Colonic mucosa (tissue), 4 donors: ENCODE data around the gene NLN. TPM values are rescaled to one million over a fixed set of nuclear protein-coding genes. Genes with fewer than 3 reads are reported as not detected.

Experiments
- DNase-seq: peaks from one replicate; pipeline ENCODE4 v3.0.0-alpha.2; 2020
- H3K27ac ChIP-seq: fragments of 200-600 bp; one replicate; pipeline ENCODE4 v1.8.0; 2021
- H3K27me3 ChIP-seq: fragments of 200-600 bp; one replicate; pipeline ENCODE4 v1.8.0; 2021
- H3K36me3 ChIP-seq: fragments of 200-600 bp; one replicate; pipeline ENCODE4 v1.8.0; 2021
- H3K4me1 ChIP-seq: fragments of 200-600 bp; one replicate; pipeline ENCODE4 v1.8.0; 2021; ENCODE audit warnings: mild to moderate bottlenecking
- H3K4me3 ChIP-seq: fragments of 200-600 bp; one replicate; pipeline ENCODE4 v1.8.0; 2021
- H3K9ac ChIP-seq, 2 donors: one replicate each; pipeline ENCODE4 v1.7.0; 2013; ENCODE audit warnings: control low read depth in 2 of 2, low read depth in 2 of 2, low read length in 2 of 2
- H3K9me3 ChIP-seq: fragments of 200-600 bp; one replicate; pipeline ENCODE4 v1.8.0; 2021
- CTCF ChIP-seq: fragments of 200-600 bp; IDR thresholded peaks from one replicate; pipeline ENCODE4 v1.8.0; 2022; ENCODE audit warnings: antibody characterized with exemption, mild to moderate bottlenecking
- intact Hi-C: fragments of 100-400 bp; cut with DNase I; formaldehyde crosslinking; loops from one replicate; pipeline ENCODE4 v1.14.1; 2022
- total RNA-seq, 2 donors: library from RNA; stranded (reverse); fragmentation: NEBNext Ultra II Directional in 1 of 2; extraction: Animal tissue kit (Norgen Biotek cat#: 25700) in 1 of 2; gene quantifications; one replicate each; pipeline ENCODE4 v1.2.1, GENCODE V29; 2021
- donor health status: healthy.
- donor health status: DM: no; HTN: no; CAD: no.
- donor health status: DM: no; HTN: no; CAD: no.

NLN gene
- total RNA-seq, 2 donors from 2014 or later = 13.7 to 24.6 TPM

- Histone ChIP-seq H3K4me1 (no peaks in the 10 kb centered on the region), H3K9me3 (no peaks in the 10 kb centered on the region), H3K27me3 (no peaks in the 10 kb centered on the region), H3K27ac (no peak overlapping the region), H3K4me3 (no peak overlapping the region), H3K9ac (no peak overlapping the region), H3K36me3 (no peaks in the 10 kb centered on the region)
- no peak for DNase-seq
- intact Hi-C loops = loop anchor here (10.0 kb wide), 1 partner anchor 108 kb away; the partner anchor contains the start of gene ERBIN
- no peak for TF ChIP-seq CTCF
These were observed 94.7 kb downstream of the NLN start for GRCh38 chr5:65816729-65817128.

- H3K9ac ChIP-seq = no peak overlapping the region
- H3K9me3 ChIP-seq = no peaks in the 10 kb centered on the region
- H3K4me3 ChIP-seq = no peak overlapping the region
- no peaks in the 10 kb centered on the region for H3K36me3 ChIP-seq
- intact Hi-C loops = loop anchor here (10.0 kb wide), 1 partner anchor 107 kb away; the partner anchor contains the start of gene ERBIN
- TF ChIP-seq CTCF = no peak
- no peaks in the 10 kb centered on the region for H3K27me3 ChIP-seq
- H3K4me1 ChIP-seq = no peaks in the 10 kb centered on the region
- no peak for DNase-seq
- no peak overlapping the region for H3K27ac ChIP-seq
These were observed 95.9 kb downstream of the NLN start for GRCh38 chr5:65817931-65818330.

GRCh38 chr5:65818592-65818991 is 96.6 kb downstream of the NLN start:
- peak; percentile 84 for DNase-seq
- no peak for TF ChIP-seq CTCF
- H3K36me3 ChIP-seq = no peaks in the 10 kb centered on the region
- H3K4me1 ChIP-seq = no peaks in the 10 kb centered on the region
- intact Hi-C loops = loop anchor here (10.0 kb wide), 1 partner anchor 106 kb away; the partner anchor contains the start of gene ERBIN
- no peaks in the 10 kb centered on the region for H3K9me3 ChIP-seq
- no peak overlapping the region for H3K9ac ChIP-seq
- no peak overlapping the region for H3K27ac ChIP-seq
- H3K27me3 ChIP-seq = no peaks in the 10 kb centered on the region
- H3K4me3 ChIP-seq = no peak overlapping the region

- H3K9ac ChIP-seq = no peak overlapping the region
- no peaks in the 10 kb centered on the region for H3K36me3 ChIP-seq
- intact Hi-C loops = loop anchor here (10.0 kb wide), 1 partner anchor 105 kb away; the partner anchor contains the start of gene ERBIN
- H3K4me1 ChIP-seq = no peaks in the 10 kb centered on the region
- no peak overlapping the region for H3K27ac ChIP-seq
- no peak for DNase-seq
- no peak overlapping the region for H3K4me3 ChIP-seq
- TF ChIP-seq CTCF = no peak
- no peaks in the 10 kb centered on the region for H3K27me3 ChIP-seq
- H3K9me3 ChIP-seq = no peaks in the 10 kb centered on the region
These were observed 97.4 kb downstream of the NLN start for GRCh38 chr5:65819215-65819904.

GRCh38 chr5:65819905-65820240 is 97.9 kb downstream of the NLN start:
- Histone ChIP-seq H3K36me3 (no peaks in the 10 kb centered on the region), H3K9me3 (no peaks in the 10 kb centered on the region), H3K4me1 (no peaks in the 10 kb centered on the region), H3K27me3 (no peaks in the 10 kb centered on the region), H3K4me3 (no peak overlapping the region), H3K27ac (no peak overlapping the region), H3K9ac (no peak overlapping the region)
- DNase-seq = no peak
- TF ChIP-seq CTCF = no peak
- intact Hi-C loops = loop anchor here (10.0 kb wide), 1 partner anchor 105 kb away; the partner anchor contains the start of gene ERBIN
